ENCODE measurements around the gene MMEL1. TPM values are rescaled to one million over a fixed set of nuclear protein-coding genes. Genes with fewer than 3 reads are reported as not detected.

MMEL1 gene
- total RNA-seq, 1 experiment from 2014 or later: 0.46 TPM

GRCh38 chr1:2564815-2565374, 67.9 kb downstream of the MMEL1 start:
- ATAC-seq (no peak), DNase-seq (ENCODE audit: low read depth, low spot score) (no peak)
- intact Hi-C loops (cut with micrococcal nuclease; ENCODE audit: unreplicated experiment): no loop called here
- no peaks in the 10 kb centered on the region for H3K9me3 ChIP-seq (ENCODE audit: control insufficient read depth, insufficient read depth, low read depth, low read length)
- no peak overlapping the region for H3K4me3 ChIP-seq (ENCODE audit: low read depth in 2 of 2, low read length in 2 of 2)
- no peak for TF ChIP-seq REST (IDR thresholded peaks at IDR 0.05; ENCODE audit: insufficient read depth in 1 of 2, low read depth in 2 of 2, low read length in 1 of 2)
- H3K27me3 ChIP-seq (ENCODE audit: control insufficient read depth, insufficient read depth, low read length): no peaks in the 10 kb centered on the region
- POLR2A ChIA-PET: interaction anchor here (0.7 kb wide), 1 partner anchor 173 kb away, joined by 6 read pairs; no protein-coding TSS in a partner anchor
- no TSS peak for BruUV-seq (replicated peaks)
- no peak overlapping the region for H3K27ac ChIP-seq (ENCODE audit: low read length)
- in situ Hi-C loops (cut with HindIII; ENCODE audit: low pct_unique_long_range_greater_than_20kb, low sequenced_read_pairs): no loop called here
- H3K4me1 ChIP-seq (ENCODE audit: control insufficient read depth, insufficient read depth, low read length): no peaks in the 10 kb centered on the region; the same call in 1 of the 2 replicates
- no peaks in the 10 kb centered on the region for H3K36me3 ChIP-seq (ENCODE audit: control insufficient read depth, insufficient read depth, low read length)
- CTCF ChIA-PET: no interaction called here

- Histone ChIP-seq H3K4me1 (ENCODE audit: control insufficient read depth, insufficient read depth, low read length) (no peaks in the 10 kb centered on the region; the same call in 1 of the 2 replicates), H3K27ac (ENCODE audit: low read length) (no peak overlapping the region), H3K36me3 (ENCODE audit: control insufficient read depth, insufficient read depth, low read length) (no peaks in the 10 kb centered on the region), H3K4me3 (ENCODE audit: low read depth in 2 of 2, low read length in 2 of 2) (no peak overlapping the region), H3K27me3 (ENCODE audit: control insufficient read depth, insufficient read depth, low read length) (no peaks in the 10 kb centered on the region), H3K9me3 (ENCODE audit: control insufficient read depth, insufficient read depth, low read depth, low read length) (no peaks in the 10 kb centered on the region)
- DNase-seq (ENCODE audit: low read depth, low spot score) (no peak), ATAC-seq (no peak)
- TF ChIP-seq POLR2AphosphoS5 (IDR thresholded peaks at IDR 0.05; ENCODE audit: low read depth, low read length) (no peak), SIN3A (IDR thresholded peaks at IDR 0.05; ENCODE audit: borderline replicate concordance, insufficient read depth, low read depth, low read length) (no peak)
- ChIA-PET CTCF (no interaction called here), POLR2A (interaction anchor here (0.7 kb wide), 1 partner anchor 172 kb away, joined by 6 read pairs; no protein-coding TSS in a partner anchor)
- intact Hi-C loops (cut with micrococcal nuclease; ENCODE audit: unreplicated experiment): no loop called here
- no TSS peak for BruUV-seq (replicated peaks)
- in situ Hi-C loops (cut with HindIII; ENCODE audit: low pct_unique_long_range_greater_than_20kb, low sequenced_read_pairs): no loop called here
Observed at GRCh38 chr1:2564006-2564814, 68.6 kb downstream of the MMEL1 start.

- in situ Hi-C loops (cut with HindIII; ENCODE audit: low pct_unique_long_range_greater_than_20kb, low sequenced_read_pairs): no loop called here
- intact Hi-C loops (cut with micrococcal nuclease; ENCODE audit: unreplicated experiment): no loop called here
- BruUV-seq (replicated peaks): no TSS peak
- POLR2A ChIA-PET: interaction anchor here (0.7 kb wide), 1 partner anchor 128 kb away, joined by 11 read pairs; no protein-coding TSS in a partner anchor
- CTCF ChIA-PET: interaction anchor here (0.5 kb wide), 1 partner anchor 14 kb away, joined by 5 read pairs; no protein-coding TSS in a partner anchor
- TF ChIP-seq SIN3A (IDR thresholded peaks at IDR 0.05; ENCODE audit: borderline replicate concordance, insufficient read depth, low read depth, low read length) (no peak), TCF7L2 (IDR thresholded peaks at IDR 0.05; ENCODE audit: low read depth, low read length) (no peak), CTCF (IDR thresholded peaks at IDR 0.05) (no peak), REST (IDR thresholded peaks at IDR 0.05; ENCODE audit: insufficient read depth in 1 of 2, low read depth in 2 of 2, low read length in 1 of 2) (no peak), POLR2AphosphoS5 (IDR thresholded peaks at IDR 0.05; ENCODE audit: low read depth, low read length) (no peak)
- Histone ChIP-seq H3K9me3 (ENCODE audit: control insufficient read depth, insufficient read depth, low read depth, low read length) (no peaks in the 10 kb centered on the region), H3K4me1 (ENCODE audit: control insufficient read depth, insufficient read depth, low read length) (no peaks in the 10 kb centered on the region; the same call in 1 of the 2 replicates), H3K4me3 (ENCODE audit: low read depth in 2 of 2, low read length in 2 of 2) (no peak overlapping the region), H3K27me3 (ENCODE audit: control insufficient read depth, insufficient read depth, low read length) (no peaks in the 10 kb centered on the region), H3K36me3 (ENCODE audit: control insufficient read depth, insufficient read depth, low read length) (no peaks in the 10 kb centered on the region), H3K27ac (ENCODE audit: low read length) (no peak overlapping the region)
- ATAC-seq (no peak), DNase-seq (ENCODE audit: low read depth, low spot score) (no peak)
Observed at GRCh38 chr1:2563205-2563604, 69.6 kb downstream of the MMEL1 start.

Data from Panc1 (cell line).